ENCODE measurements around the gene RHNO1. TPM values are rescaled to one million over a fixed set of nuclear protein-coding genes. Genes with fewer than 3 reads are reported as not detected.

RHNO1 gene
- total and polyA plus RNA-seq, 2 of the 8 experiments (the other 6 are each of a cell fraction or from before 2014, with no cell fraction given), result 55.8 to 56.9 TPM

DNA sequence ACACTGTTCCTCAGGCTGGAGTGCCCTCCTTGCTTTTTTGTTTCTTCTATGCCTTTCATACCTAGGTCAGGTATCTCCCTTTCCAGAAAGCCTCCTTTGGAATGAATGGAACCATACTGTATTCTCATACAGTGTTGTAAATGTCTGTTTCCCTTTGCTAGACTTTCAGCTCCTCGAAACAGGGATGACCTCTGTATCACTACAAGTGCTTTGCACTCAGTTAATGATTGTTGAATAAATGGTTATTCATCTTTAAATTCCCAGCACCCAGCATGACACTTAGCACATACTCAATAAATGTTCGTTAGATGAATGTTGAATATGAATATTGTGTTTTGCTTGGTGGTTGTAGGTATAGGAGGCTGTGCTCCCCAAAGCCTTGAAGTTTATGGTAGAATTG, 7.8 kb downstream of the RHNO1 start:
- no peak overlapping the region for H3K27ac ChIP-seq (ENCODE audit: low read depth, low read length)
- H2AFZ ChIP-seq (ENCODE audit: low read length), result no peak overlapping the region
- H3K36me3 ChIP-seq (ENCODE audit: control insufficient read depth in 2 of 4, insufficient read depth in 4 of 4, low read length in 3 of 4), result peaks cover 8 to 37% (median 20%) of the 10 kb centered on the region in 4 experiments
- no peak overlapping the region for H3K4ac ChIP-seq (replicated peaks; ENCODE audit: insufficient read length, low read depth, low read length)
- TF ChIP-seq SUZ12 (IDR thresholded peaks at IDR 0.05; ENCODE audit: low read length), result no peak
- no peak overlapping the region for H3K18ac ChIP-seq (ENCODE audit: extremely low read depth, low read length)
- no peaks in the 10 kb centered on the region for H3K27me3 ChIP-seq (replicated peaks in 1 of 4; ENCODE audit: control insufficient read depth in 3 of 4, extremely low read depth in 1 of 4, insufficient read depth in 3 of 4, low read length in 3 of 4)
- H3K4me2 ChIP-seq (ENCODE audit: insufficient read depth in 1 of 2, low read depth in 2 of 2, low read length in 2 of 2), result no peak overlapping the region
- no peak overlapping the region for H4K91ac ChIP-seq (replicated peaks; ENCODE audit: insufficient read length, low read length)
- no peak overlapping the region for H2BK120ac ChIP-seq (replicated peaks; ENCODE audit: low read depth, low read length)
- H3K23ac ChIP-seq (ENCODE audit: insufficient read length), result no peak overlapping the region
- H3K4me1 ChIP-seq (replicated peaks in 1 of 4; ENCODE audit: control insufficient read depth in 3 of 4, insufficient read depth in 4 of 4, low read length in 3 of 4), result peaks cover 0 to 5% (median 0%) of the 10 kb centered on the region in 4 experiments; a peak in 4 of 7 replicates
- CTCF ChIA-PET (ENCODE audit: partially characterized antibody), result interaction anchor here (0.6 to 15.6 kb wide), 27 partner anchors 8 to 202 kb away, joined by 3 to 143 read pairs (median 4); no protein-coding TSS in a partner anchor
- no peak overlapping the region for H3K56ac ChIP-seq (replicated peaks; ENCODE audit: insufficient read length, low read depth, low read length)
- H3K9me3 ChIP-seq (ENCODE audit: insufficient read depth in 2 of 2, low read depth in 1 of 2, low read length in 1 of 2), result no peaks in the 10 kb centered on the region
- H3K23me2 ChIP-seq (ENCODE audit: low read depth, low read length), result no peaks in the 10 kb centered on the region
- H3K9ac ChIP-seq (replicated peaks in 1 of 4; ENCODE audit: extremely low read depth in 1 of 4, low read depth in 3 of 4, low read length in 3 of 4), result no peak overlapping the region; a peak in 1 of 7 replicates
- H4K5ac ChIP-seq (ENCODE audit: insufficient read length, low read depth, low read length), result no peak overlapping the region
- FAIRE-seq (no peak), DNase-seq (ENCODE audit: low read depth in 1 of 2, low spot score in 2 of 2) (no peak)
- H3K4me3 ChIP-seq (ENCODE audit: extremely low read depth in 1 of 4, insufficient read depth in 2 of 4, low read depth in 3 of 4, low read length in 4 of 4), result no peak overlapping the region
- no peak overlapping the region for H2BK5ac ChIP-seq (ENCODE audit: low read depth, low read length)
- peaks cover 3 to 6% of the 10 kb centered on the region in 2 experiments for H4K20me1 ChIP-seq (replicated peaks in 1 of 2; ENCODE audit: control insufficient read depth in 1 of 2, insufficient read depth in 2 of 2, low read length in 2 of 2)
- peaks cover 0 to 31% of the 10 kb centered on the region in 2 experiments; a peak in 2 of 4 replicates for H3K79me2 ChIP-seq (ENCODE audit: control insufficient read depth in 1 of 2, insufficient read depth in 2 of 2, low read length in 2 of 2)
- no peak overlapping the region for H4K8ac ChIP-seq (ENCODE audit: extremely low read depth, insufficient read depth, low read length)
- H2BK15ac ChIP-seq (ENCODE audit: low read length), result no peak overlapping the region
- H2BK12ac ChIP-seq (ENCODE audit: low read depth, low read length), result no peak overlapping the region
- H2BK20ac ChIP-seq (ENCODE audit: low read length), result no peak overlapping the region
- no peak overlapping the region for H2AK5ac ChIP-seq (ENCODE audit: low read depth, low read length)
- H3K14ac ChIP-seq (ENCODE audit: insufficient read length), result no peak overlapping the region
- H3K79me1 ChIP-seq (ENCODE audit: low read depth, low read length), result peaks cover 4% of the 10 kb centered on the region; the same call in 1 of the 2 replicates
- POLR2A ChIA-PET (ENCODE audit: partially characterized antibody), result interaction anchor here (0.8 to 1.4 kb wide), 7 partner anchors 9 to 103 kb away, joined by 3 to 12 read pairs (median 3); partner anchors contain the start of genes FOXM1 and RHNO1
- 91% methylated on average over 2 of the region's 2 CpGs; no CpG with 5 or more reads in 1 of the 2 experiments for WGBS, 2 experiments (ENCODE audit: extremely low coverage in 1 of 2, insufficient coverage in 1 of 2, insufficient read length in 1 of 2, insufficient replicate concordance in 2 of 2, low coverage in 1 of 2, low lambda C conversion rate in 2 of 2, missing lambda C conversion rate in 1 of 2)
